Measurements from ENCODE around the gene CDH23. TPM values are rescaled to one million over a fixed set of nuclear protein-coding genes. Genes with fewer than 3 reads are reported as not detected.

The CDH23 gene
- total and polyA plus RNA-seq, 2 donors (not counting 1 experiment from before 2014, with no cell fraction given), result 0.37 to 0.89 TPM

DNA sequence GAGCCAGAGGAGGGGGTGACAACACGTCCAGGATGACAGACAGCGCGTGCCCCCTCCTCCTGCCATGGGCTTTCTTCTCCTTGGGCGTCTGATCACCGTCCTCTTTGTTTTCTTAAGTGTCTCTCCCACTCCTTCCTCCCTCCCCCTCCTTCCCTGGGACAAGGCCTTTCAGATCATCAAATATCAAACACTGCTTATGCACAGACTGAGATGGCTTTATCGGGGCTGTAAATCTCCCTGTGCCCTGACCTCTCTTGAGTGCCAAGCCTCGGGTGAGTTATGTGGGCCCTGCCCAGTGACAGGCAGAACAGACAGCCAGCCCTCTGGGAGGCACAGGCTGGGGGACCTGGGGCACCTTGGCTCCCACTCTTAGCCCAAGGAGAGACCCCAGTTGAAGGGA lies 206.4 kb downstream of the CDH23 start:
- no peak overlapping the region for H2AFZ ChIP-seq (ENCODE audit: insufficient read depth, low read depth, low read length, poor library complexity, severe bottlenecking)
- TF ChIP-seq, protein P1, sequence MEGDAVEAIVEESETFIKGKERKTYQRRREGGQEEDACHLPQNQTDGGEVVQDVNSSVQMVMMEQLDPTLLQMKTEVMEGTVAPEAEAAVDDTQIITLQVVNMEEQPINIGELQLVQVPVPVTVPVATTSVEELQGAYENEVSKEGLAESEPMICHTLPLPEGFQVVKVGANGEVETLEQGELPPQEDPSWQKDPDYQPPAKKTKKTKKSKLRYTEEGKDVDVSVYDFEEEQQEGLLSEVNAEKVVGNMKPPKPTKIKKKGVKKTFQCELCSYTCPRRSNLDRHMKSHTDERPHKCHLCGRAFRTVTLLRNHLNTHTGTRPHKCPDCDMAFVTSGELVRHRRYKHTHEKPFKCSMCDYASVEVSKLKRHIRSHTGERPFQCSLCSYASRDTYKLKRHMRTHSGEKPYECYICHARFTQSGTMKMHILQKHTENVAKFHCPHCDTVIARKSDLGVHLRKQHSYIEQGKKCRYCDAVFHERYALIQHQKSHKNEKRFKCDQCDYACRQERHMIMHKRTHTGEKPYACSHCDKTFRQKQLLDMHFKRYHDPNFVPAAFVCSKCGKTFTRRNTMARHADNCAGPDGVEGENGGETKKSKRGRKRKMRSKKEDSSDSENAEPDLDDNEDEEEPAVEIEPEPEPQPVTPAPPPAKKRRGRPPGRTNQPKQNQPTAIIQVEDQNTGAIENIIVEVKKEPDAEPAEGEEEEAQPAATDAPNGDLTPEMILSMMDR (IDR thresholded peaks at IDR 0.05), result no peak
- DNase-seq, result no peak
- ChIA-PET CTCF (no interaction called here), POLR2A (no interaction called here)
- Mint-ChIP-seq H3K4me3 (no peak overlapping the region), H3K27ac (no peak overlapping the region), H3K27me3 (no peaks in the 10 kb centered on the region), H3K9me3 (ENCODE audit: insufficient read depth) (no peaks in the 10 kb centered on the region), H3K4me1 (peaks cover 7% of the 10 kb centered on the region)
- H3K36me3 ChIP-seq (replicated peaks in 1 of 2; ENCODE audit: control extremely low read depth in 1 of 2, control insufficient read depth in 1 of 2, extremely low read depth in 1 of 2, insufficient read depth in 2 of 2, low read length in 1 of 2), result no peaks in the 10 kb centered on the region
- no peak for ATAC-seq (ENCODE audit: low read depth)
- peaks cover 0 to 4% of the 10 kb centered on the region in 2 donors for H3K4me1 ChIP-seq (ENCODE audit: control insufficient read depth in 2 of 2, insufficient read depth in 2 of 2, low read length in 2 of 2)
- WGBS (ENCODE audit: insufficient coverage), result 98% methylated on average over 7 of the region's 7 CpGs
- H3K79me2 ChIP-seq (ENCODE audit: control insufficient read depth, insufficient read depth, low read length), result no peaks in the 10 kb centered on the region
- no peak overlapping the region for H3K4me2 ChIP-seq (replicated peaks; ENCODE audit: low read depth, low read length, poor library complexity, severe bottlenecking)
- H3K9me3 ChIP-seq (ENCODE audit: control extremely low read depth in 1 of 3, control insufficient read depth in 2 of 3, insufficient read depth in 1 of 3, low read length in 2 of 3), result no peaks in the 10 kb centered on the region
- no peaks in the 10 kb centered on the region for H3K27me3 ChIP-seq (replicated peaks in 1 of 4; ENCODE audit: control extremely low read depth in 1 of 4, control insufficient read depth in 3 of 4, insufficient read depth in 4 of 4, low read length in 3 of 4)
- H3K9ac ChIP-seq (ENCODE audit: low read length), result no peak overlapping the region
- H3K27ac ChIP-seq (ENCODE audit: low read length in 2 of 2), result no peak overlapping the region
- intact Hi-C loops (cut with micrococcal nuclease), result no loop called here
- no peaks in the 10 kb centered on the region for H4K20me1 ChIP-seq (ENCODE audit: control insufficient read depth, insufficient read depth, low read length, poor library complexity, severe bottlenecking)
- H3K4me3 ChIP-seq (ENCODE audit: control extremely low read depth in 1 of 5, extremely low read depth in 1 of 5, insufficient read depth in 1 of 5, low read depth in 2 of 5, low read length in 4 of 5), result no peak overlapping the region

DNA sequence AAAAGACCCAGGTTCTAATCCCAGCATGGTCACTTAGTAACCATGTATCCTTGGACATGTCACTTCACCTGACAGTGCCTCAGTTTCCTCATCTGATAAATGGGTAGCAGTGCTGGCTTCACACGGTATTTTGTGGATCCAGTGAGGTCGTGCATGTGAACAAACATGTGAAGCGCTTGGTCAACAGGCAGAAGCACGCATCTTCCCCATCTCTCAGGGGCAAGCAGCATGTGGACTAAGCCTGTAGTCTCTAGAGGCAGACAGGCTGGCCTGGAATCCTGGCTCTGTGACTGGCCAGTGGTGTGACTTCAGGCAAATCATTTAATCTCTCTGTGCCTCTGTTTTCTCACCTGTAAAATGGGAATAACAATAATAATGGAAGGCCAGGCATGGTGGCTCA lies 207.0 kb downstream of the CDH23 start:
- no peaks in the 10 kb centered on the region for H3K4me1 ChIP-seq (ENCODE audit: control insufficient read depth in 2 of 2, insufficient read depth in 2 of 2, low read length in 2 of 2)
- POLR2A ChIA-PET, result no interaction called here

More for the DNA sequence above, 207.0 kb downstream of the CDH23 start:
- H3K9me3 Mint-ChIP-seq (ENCODE audit: insufficient read depth), result no peaks in the 10 kb centered on the region
- Histone ChIP-seq H3K9ac (ENCODE audit: low read length) (no peak overlapping the region), H4K20me1 (ENCODE audit: control insufficient read depth, insufficient read depth, low read length, poor library complexity, severe bottlenecking) (no peaks in the 10 kb centered on the region), H3K27me3 (replicated peaks in 1 of 4; ENCODE audit: control extremely low read depth in 1 of 4, control insufficient read depth in 3 of 4, insufficient read depth in 4 of 4, low read length in 3 of 4) (peaks cover 0 to under 1% (median 0%) of the 10 kb centered on the region in 4 experiments), H2AFZ (ENCODE audit: insufficient read depth, low read depth, low read length, poor library complexity, severe bottlenecking) (no peak overlapping the region), H3K79me2 (ENCODE audit: control insufficient read depth, insufficient read depth, low read length) (no peaks in the 10 kb centered on the region), H3K27ac (ENCODE audit: low read length in 2 of 2) (no peak overlapping the region), H3K4me3 (ENCODE audit: control extremely low read depth in 1 of 5, extremely low read depth in 1 of 5, insufficient read depth in 1 of 5, low read depth in 2 of 5, low read length in 4 of 5) (no peak overlapping the region), H3K36me3 (replicated peaks in 1 of 2; ENCODE audit: control extremely low read depth in 1 of 2, control insufficient read depth in 1 of 2, extremely low read depth in 1 of 2, insufficient read depth in 2 of 2, low read length in 1 of 2) (no peaks in the 10 kb centered on the region), H3K9me3 (ENCODE audit: control extremely low read depth in 1 of 3, control insufficient read depth in 2 of 3, insufficient read depth in 1 of 3, low read length in 2 of 3) (no peaks in the 10 kb centered on the region), H3K4me2 (replicated peaks; ENCODE audit: low read depth, low read length, poor library complexity, severe bottlenecking) (no peak overlapping the region)
- ATAC-seq (ENCODE audit: low read depth), result no peak
- H3K4me1 Mint-ChIP-seq, result peaks cover 2% of the 10 kb centered on the region
- WGBS (ENCODE audit: insufficient coverage), result 94% methylated on average over 4 of the region's 4 CpGs
- no peaks in the 10 kb centered on the region for H3K27me3 Mint-ChIP-seq
- DNase-seq, result no peak
- intact Hi-C loops (cut with micrococcal nuclease), result no loop called here
- TF ChIP-seq EZH2 (IDR thresholded peaks at IDR 0.05; ENCODE audit: borderline replicate concordance, insufficient read depth, low read depth, low read length, poor library complexity, severe bottlenecking), result no peak
- TF ChIP-seq, protein P1 (IDR thresholded peaks at IDR 0.05), result no peak
- H3K4me3 Mint-ChIP-seq, result no peak overlapping the region
- CTCF ChIA-PET, result no interaction called here
- no peak overlapping the region for H3K27ac Mint-ChIP-seq
